GM19193 (cell line): ENCODE data around the gene NDUFB10.

ENCODE experiments used
- POLR2A ChIP-seq: IDR thresholded peaks from 4 replicates; pipeline ENCODE4 v1.6.1; 2011; ENCODE audit not compliant: insufficient read depth, insufficient read length; ENCODE audit errors: extremely low read depth

NDUFB10 gene

DNA sequence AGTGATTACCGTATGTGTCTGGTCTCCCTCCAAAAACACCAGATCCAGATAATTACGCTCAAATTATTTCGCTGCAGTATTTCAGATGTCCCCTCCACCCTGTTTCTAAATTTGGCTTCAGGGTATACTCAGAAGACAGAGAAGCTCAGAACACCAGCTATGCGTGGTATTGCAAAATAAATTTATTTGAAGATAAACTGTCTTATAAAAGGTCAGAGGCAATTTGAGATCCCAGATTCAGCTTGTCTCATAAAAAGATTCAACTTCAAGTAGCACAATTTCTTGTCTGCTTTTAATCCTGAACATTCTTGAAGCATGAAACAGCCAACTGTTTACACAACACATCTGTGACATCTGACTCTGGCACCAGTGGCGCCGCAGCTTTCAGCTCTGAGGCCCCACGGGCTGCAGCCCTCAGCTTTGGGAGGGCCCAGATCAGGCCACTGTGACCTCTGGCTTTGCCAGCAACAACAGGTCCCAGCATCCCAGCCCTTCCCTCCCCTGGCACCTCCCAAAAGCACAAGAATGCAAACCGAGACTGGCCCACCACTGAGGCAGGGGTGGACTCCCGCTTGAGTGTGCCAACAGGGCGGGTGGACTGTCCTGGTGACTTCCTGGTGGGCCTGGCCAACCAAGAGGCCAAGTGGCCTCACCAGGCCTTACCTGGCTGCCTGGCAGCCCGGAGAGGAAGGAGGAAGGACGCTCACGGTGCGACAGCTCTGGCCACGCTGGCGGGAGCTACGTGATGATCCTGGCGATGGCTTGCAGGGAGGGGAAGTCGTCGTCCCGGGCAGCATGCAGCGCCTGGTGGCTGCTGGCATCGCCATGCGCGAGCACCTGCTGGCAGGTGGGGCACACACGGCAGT, 38.4 kb downstream of the NDUFB10 start:
- no peak for TF ChIP-seq POLR2A

DNA sequence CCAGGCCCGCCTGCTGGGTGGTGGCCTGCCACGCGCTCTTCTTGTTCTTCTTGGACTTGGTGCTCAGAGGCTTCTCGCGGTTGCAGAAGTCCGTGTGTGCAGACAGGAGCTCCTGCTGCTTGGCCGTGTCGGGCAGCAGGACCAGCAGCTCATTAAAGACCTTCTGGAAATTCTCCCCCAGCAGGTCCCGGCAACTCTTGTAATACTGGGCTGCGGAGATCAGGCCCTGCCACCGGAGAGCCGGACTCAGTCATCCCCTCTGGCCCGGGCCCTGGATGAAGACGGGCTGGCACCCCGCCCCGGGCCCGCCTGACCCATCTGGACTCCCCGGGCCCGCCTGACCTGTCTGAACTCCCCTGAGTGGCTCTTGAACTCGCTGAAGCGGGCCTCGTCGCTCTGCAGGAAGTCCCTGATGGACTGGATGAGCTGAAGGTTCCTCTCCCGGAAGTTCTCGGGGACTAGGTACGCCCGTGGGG, 39.1 kb downstream of the NDUFB10 start:
- TF ChIP-seq POLR2A: no peak

DNA sequence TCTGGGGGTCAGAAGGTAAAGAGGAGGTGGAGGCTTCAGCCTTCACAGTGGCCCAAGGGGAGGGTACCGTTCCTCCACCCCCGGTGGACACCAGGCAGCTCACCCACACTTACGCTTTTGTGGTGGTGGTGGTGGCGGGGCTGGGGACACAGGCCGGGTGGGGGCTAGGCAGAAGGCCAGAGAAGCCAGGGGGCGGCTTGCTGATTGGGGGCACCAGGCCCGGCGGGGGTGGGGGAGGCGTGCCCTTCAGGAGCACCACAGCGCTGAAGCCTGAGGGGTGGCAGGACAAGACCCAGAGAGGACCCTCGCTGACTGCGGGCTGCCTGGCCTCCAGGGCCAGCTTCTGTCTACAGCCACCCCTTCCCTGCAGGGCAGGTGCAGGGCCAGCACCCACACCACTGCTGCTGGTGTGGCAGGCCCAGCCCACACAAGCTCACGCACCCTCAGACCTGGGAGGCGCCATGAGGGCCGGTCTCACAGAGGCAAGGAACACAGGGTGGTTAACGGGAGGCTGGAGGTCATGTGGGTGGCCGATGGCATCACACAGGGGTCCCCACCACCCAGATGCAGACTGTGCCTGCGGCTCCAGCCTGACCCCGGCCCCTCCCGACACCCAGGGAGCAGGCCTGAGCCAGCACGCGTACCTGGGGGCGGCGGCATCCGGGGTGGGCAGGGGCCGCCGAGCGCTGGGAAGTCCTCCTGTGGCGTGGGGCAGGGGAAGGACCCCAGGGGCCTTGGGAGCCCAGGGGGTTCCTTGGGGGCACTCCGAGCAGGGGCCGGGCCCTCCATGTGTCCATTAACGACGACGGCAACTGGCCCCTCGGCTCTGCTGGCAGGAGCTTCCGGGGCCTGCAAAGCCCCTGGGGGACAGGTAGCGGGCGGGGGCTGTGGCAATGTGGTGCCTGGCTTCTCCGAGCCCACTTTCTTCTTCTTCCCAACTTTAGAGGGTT, 39.8 kb downstream of the NDUFB10 start:
- TF ChIP-seq POLR2A: no peak

DNA sequence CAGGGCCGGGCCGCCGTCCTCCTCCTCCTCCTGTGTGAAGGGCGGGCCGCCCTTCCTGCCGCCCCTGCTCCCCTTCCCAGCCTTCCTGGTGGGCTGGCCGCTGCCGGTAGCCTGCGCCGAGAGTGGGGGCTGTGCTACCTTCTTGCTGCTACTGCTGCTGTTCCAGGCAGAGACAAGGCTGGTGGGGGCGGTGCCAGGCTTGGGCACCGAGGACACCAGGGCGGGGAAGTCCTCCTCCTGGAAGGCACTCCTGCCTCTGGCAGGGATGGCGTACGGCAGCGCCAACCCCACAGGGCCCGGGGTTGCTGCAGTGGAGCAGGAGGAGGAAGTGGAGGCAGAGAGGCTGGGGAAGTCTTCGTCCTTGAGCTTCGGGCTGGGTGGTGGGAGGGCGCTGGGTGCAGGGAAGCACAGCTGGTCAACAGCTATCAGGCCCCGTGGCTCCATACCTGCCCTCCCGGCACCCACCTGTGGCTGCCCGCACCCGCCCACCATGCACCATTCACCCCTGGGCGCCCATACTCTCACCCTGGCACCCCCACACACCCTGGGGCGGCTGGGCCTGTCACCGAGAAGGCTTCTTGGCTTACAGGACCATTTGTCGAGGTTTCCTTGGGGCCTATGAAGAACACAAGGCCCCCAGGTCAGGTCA, 40.7 kb downstream of the NDUFB10 start:
- TF ChIP-seq POLR2A: no peak

DNA sequence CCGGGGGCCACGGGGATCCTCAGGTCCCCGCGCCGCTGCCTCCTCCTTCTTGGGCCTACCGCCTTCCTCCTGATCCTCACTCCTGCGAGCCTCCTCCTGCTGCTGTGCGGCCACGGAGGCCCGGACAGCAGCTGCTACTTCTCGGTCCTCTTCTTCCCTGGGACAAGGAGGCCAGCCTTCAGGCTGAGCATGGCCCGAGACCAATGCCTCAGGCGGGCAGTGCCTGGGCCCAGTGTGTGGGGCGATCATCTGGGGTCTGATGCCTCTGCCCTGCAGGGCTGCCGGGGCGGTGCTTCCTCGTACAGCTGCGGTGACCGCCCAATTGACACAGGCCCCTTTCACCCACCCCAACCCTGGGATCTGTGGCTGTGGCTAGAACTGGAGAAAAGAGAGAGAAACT, 41.7 kb downstream of the NDUFB10 start:
- no peak for TF ChIP-seq POLR2A

DNA sequence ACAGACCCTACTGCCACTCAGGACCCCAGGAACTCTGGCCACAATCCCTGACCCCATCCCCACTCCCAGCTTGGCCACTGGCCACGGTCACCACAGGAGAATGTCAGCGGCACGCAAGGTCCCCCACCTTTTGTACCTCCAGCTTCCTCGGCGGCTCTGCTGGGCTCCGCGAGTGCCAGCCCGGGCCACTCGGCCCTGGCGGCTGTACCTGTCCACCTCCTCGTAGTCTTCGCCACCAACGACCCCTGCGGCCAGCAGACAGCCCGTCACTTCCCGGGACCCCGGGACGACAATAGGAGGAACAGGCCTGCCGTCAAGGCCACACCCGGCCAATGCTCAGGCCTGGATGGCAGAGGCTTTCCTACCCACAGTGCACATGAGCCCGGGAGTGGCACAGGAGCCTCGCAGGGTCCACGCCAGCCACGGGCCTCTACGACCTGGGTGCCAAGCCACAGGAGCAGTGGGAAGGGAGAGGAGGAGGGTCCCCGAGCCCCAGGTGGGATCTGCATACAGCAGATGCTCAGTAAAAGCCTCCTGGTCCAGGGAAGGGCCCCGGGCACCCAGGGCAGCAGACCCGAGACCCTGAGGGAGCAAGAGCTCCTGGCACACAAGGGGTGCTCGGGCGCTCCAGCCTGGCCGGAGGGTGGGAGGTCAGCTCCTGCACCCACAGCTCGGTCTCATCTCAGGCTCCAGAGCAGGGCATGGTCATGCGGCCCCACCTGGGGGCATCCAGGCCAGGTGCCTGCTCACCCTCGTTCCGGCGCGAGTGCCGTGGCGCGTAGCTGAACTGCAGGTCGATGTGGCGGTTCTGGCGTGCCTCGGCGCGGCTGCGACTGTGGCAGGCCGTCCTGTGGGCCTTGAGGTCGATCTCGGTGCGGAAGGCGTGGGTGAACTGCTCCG, 42.4 kb downstream of the NDUFB10 start:
- no peak for TF ChIP-seq POLR2A

DNA sequence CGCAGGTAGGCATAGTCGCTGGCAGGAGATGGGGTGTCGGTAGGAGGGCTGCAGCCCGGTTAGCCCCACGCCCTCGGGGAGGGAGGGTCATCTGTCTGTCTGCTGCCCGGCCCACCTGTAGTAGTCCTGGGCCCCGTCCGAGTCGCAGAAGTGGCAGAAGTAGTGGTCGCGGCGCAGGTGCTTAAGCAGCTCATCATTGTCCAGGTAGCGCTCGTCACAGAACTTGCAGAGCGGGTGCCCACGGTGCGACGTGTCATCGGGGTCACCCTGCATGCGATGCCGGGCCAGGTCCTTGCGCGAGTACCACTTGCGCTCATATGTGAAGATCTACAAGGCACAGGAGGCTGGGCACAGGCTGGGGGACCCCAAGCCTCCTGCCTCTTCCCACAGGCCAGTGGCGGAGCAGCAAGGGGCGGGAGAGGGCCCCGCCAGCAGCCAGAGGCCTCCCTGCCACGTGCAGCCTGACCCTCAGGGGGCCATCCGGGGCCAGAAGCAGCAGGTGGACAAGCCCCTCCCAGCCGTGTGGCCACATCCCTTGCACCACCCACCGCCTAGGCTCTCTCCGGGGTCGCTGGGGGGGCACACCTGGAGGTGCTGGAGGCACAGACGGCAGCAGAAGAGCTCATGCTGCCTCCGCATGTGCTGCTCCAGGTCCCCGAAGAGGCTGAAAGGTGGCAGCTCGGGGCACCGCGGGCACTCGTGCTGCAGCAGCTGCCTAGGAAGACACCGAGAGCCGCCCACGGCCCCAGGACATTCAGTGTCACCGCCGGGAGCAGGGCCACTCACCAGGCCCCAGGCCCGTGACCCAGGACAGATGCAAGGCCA, 43.3 kb downstream of the NDUFB10 start:
- TF ChIP-seq POLR2A: no peak

DNA sequence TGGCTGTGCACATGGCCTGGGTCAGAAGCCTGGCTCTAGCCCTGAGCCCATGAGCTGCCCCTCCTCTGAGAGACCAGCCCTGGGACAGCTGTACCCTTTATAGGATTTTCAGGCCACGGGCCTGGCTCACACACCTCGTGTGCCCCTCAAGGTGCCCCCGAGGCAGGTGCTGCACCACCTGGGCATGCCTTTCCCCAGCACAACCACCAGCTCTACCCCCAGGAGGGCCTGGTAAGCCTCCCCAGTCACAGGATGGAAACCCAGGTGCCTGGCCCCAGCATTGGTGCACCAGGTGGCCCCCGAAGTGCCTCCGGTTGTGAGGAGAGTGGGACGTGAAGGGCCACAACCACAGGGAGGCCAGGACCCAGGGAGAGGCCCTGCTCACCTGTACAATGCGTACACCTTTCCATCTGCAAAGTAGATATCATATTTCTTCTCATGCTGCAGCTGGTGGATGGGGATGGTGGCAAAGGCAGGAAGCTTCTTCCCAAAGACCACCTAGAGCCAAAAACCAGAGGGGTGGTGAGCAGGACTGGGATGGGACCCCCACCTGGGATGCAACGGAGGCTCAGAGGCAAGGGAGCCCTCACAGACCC, 44.0 kb downstream of the NDUFB10 start:
- no peak for TF ChIP-seq POLR2A

DNA sequence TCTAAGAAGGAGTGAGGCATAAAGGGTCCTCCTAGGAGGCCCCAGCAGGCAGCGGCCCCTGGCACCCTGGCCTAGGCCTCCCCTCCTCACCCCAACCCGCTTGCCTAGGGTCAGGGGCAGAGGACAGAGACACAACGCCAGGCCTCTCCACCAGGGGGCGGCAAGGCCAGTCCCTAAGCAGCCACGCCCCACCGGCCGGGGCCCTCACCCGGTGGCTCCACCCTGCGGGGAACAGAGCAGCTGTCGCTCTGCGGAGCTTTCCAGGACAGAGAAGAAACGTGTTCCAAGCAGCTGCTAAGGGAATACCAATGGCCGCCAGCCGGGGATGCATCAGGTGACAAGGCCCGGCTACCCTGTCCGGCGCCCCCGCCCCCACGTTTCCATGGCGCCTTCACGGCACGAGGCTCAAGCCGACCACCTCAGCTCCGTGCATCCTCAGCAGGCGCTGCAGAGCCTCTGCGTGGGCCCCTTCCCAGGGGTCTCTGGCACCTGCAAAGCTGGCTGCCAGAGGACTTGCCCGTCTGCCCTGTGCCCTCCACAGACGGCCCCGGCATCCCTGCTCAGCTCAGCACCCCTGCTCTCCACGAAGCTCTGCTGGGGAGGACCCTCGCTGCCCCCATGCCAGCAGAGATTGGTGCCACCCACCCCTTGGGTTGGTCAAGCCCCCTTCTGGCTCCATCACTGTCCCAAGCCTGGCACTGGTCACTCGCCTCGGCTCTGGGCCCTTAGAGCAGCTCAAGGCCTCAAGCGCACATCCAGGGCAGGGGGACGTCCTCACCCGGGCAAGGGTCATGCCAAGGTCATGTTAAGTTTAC, 44.7 kb downstream of the NDUFB10 start:
- TF ChIP-seq POLR2A: no peak

DNA sequence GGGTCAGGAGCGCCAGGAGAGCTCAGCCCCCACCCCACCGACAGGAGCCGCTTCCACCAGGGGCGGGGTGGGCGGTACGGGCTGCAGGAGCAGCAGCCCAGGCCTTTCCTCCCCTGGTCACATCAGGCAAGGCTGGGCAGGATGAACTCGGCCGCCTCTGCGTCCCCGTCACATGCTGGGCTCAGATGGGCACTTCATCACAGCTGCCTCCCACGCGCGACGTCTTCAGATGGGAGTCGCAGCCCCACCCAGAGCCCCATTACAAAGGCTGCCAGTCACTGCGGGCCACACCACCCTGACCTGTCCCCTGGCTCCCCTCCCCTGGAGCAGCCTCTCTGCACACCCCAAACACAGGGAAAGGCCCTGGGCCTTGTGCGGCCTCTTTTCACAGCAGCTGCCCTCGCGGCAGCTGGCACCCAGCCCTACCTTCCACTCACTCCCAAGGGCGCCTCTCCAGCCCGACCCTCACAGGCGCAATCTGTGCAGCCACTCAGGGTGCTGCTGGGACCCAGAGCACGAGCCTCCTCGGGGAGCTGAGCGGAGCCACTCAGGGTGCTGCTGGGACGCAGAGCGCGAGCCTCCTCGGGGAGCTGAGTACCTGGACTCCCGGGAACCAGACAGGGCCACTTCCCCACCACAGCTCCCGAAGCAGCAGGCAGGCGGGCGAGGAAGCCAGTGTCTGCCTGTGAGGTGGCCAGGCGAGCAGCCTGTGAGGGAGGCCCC, 45.6 kb downstream of the NDUFB10 start:
- TF ChIP-seq POLR2A: no peak

DNA sequence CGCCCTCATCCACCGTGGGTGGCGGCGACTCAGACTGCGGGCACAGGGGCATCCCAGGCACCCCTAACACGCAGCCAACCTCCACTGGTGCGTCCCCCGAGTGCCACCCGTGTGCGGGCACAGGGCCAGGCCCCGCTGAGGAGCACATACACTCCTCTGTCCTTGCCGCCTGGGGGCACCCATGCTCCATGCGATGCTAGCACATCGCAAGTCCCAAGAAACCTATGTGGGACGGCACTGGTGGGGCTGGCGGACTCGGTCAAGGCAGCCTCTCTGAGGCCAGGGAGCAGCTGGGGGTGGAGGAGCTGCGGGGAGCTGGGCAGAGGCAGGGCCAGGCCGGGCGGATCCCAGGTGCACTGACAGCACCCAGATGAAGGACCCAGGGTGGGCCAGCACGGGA, 46.3 kb downstream of the NDUFB10 start:
- TF ChIP-seq POLR2A: no peak
